Measurements from ENCODE around the gene GPR42.
"Not testable (repeated sequence)": the region's sequence is repeated elsewhere in the genome, so short reads cannot be mapped to it uniquely, and the experiment has no call there.

Gene GPR42

DNA sequence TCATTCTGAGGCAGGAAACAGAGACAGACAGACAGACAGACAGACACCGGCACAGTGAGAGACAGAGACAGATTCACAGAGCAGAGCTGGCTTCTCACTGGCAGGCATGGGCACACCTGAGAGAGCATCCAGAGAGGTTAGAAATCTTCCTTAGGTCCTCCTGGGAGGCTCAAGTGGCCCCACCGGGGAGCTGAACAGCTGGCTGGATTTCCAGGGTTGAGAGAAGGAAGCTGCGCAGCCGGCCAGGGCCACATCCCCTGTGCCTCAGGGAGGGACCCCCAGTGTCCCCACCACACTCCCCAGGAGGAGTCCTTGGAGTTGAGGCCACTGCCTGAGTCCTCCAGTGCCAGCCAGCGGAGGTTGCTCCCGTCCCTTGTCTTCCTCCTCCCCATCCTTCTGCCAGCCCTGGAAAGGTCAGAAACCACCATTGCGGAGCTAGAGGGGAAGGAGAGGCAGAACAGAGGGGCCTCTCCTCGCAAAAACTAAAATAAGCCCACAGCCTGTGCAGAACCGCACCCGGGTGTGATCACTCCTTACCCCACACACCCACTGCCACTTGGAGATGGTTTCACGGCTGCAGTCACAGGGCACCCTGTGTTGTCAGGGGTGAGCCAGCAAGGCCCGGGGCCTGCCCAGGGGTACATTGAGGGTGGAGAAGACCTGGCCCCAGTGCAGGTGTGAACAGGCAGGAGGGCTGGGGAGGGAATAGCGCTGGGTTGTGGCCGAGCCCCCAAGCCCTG, 8.4 kb upstream of the GPR42 start:
- no peak for DNase-seq (ENCODE audit: low read depth in 3 of 3, low spot score in 1 of 3)

DNA sequence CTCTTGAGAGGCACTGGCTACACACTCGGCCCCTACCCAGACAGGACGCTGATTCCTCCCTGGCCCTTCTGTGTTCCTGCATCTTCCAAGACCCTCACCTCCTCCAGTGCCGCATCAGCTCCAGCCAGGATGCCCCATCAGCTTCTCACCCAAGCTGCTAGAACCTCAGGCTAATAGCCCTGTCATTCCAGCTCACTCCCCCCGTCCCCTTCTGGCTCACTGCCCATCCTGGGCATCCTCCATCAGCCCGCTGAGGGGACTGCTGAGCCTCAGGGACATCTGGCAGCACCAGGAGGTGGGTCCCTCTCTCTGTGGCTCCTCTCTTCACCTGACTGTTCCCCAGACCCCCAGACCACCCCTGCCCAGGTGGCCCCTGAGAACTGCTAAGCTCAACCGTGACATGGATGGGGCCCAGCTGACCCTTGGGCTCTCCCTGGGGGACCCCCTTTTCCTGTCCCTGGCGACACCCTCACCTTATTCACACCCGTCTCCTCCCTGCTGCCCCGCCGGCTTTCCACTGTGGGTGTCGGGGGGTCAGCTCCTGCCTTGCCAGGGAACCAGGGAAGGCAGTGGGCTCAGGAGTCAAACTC, 7.8 kb upstream of the GPR42 start:
- DNase-seq (ENCODE audit: low read depth in 3 of 3, low spot score in 1 of 3): no peak

DNA sequence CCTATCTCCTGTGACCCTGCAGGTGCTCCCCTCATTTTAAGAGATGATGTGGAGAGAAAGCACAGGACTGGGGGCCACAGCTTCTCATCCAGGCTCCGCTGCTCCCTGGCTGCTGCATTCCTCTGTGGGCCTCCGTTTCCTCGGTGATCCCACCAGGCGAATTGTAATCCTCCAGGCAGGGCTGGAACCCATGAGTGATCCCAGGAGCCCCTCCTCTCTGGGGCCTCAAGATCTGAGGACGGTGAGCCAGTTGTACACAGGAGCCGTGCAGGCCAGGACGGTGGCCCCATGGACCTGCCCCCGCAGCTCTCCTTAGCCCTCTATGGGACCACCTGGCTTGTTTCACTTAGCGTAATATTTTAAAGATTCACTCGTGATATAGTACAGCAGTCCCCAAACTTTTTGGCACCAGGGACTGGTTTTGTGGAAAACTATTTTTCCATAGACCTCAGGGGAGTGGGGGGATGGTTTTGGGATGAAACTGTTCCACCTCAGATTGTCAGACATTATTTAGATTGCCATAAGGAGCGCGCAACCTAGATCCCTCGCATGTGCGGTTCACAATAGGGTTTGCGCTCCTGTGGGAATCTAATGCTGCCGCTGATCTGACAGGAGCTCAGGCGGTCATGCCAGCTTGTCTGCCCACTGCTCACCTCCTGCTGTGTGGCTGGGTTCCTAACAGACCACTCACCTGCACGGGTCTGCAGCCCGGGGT, 7.0 kb upstream of the GPR42 start:
- no peak for DNase-seq (ENCODE audit: low read depth in 3 of 3, low spot score in 1 of 3)

DNA sequence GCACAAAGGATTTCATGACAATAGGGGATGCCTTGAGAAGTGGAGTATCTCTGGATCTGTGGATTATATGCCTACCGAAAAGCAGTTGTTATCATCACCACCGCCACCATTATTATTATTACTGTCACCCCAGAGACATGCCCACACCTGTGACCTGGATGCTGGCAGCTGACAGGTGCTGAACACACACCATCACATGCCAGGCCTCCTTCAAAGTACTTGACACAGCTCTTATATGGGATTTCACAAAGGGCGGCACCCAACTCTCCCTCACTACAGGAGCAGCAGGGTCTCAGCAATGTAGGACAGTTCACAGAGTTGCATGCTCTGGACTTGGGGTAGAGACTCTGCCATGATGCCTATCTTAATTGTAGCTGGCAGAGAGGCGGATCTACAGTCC, 5.6 kb upstream of the GPR42 start:
- no peak for DNase-seq (ENCODE audit: low read depth in 3 of 3, low spot score in 1 of 3)

DNA sequence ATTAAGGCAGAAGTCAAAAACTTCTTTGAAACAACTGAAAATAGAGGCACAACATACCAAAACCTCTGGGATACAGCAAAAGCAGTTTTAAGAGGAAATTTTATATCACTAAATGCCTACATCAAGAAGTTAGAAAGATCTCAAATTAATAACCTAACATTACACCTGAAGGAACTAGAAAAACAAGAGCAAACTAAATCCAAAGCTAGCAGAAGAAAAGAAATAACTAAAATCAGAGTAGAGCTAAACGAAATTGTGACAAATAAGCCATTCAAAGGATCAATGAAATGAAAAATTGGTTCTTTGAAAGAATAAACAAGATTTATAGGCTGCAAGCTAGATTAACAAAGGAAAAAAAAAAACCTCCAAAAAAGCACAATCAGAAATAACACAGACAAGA, 2.5 kb upstream of the GPR42 start:
- DNase-seq (ENCODE audit: low read depth in 3 of 3, low spot score in 1 of 3): no peak

DNA sequence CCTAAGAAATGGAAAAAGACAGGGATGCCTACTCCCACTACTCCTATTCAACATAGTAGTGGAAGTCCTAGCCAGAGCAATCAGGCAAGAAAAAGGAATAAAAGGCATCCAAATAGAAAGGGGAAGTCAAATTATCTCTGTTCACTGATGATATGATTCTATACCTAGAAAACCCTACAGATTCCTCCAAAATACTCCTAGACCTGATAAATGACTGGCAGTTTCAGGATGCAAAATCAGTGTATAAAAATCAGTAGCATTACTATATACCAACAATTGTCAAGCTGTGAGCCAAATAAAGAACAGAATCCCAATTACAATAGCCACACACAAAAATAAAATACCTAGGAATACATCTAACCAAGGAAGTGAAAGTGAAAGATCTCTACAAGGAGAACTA, 1.3 kb upstream of the GPR42 start:
- no peak for DNase-seq (ENCODE audit: low read depth in 3 of 3, low spot score in 1 of 3)

DNA sequence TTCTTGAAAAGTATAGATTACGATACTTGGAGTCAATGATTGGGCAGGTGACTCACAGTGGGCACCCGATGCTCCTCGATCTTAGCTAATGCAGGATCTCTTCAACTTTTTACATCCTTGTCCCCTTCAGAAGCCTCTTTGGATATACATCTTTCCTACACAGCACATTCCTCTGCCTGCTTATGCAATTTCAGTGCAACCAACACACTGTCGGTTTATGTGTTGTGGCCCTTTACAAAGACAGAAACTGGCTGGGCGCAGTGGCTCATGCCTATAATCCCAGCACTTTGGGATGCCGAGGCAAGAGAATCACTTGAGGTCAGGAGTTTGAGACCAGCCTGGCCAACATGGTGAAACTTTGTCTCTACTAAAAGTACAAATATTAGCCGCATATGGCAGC, 2.6 kb downstream of the GPR42 start:
- no peak for DNase-seq (ENCODE audit: low read depth in 3 of 3, low spot score in 1 of 3)

DNA sequence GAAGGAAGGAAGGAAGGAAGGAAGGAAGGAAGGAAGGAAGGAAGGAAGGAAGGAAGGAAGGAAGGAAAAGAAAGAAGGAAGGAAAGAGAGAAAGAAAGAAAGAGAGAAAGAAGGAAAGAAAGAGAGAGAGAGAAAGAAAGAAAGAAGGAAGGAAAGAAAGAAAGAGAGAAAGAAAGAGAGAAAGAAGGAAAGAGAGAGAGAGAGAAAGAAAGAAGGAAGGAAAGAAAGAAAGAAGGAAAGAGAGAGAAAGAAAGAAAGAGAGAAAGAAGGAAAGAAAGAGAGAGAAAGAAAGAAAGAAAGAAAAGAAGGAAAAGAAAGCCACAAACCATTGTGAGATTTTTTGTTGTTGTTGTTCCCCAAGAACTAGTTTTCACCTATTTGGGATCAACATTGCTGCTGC, 3.2 kb downstream of the GPR42 start:
- not testable (repeated sequence) for DNase-seq (ENCODE audit: low read depth in 3 of 3, low spot score in 1 of 3)

DNA sequence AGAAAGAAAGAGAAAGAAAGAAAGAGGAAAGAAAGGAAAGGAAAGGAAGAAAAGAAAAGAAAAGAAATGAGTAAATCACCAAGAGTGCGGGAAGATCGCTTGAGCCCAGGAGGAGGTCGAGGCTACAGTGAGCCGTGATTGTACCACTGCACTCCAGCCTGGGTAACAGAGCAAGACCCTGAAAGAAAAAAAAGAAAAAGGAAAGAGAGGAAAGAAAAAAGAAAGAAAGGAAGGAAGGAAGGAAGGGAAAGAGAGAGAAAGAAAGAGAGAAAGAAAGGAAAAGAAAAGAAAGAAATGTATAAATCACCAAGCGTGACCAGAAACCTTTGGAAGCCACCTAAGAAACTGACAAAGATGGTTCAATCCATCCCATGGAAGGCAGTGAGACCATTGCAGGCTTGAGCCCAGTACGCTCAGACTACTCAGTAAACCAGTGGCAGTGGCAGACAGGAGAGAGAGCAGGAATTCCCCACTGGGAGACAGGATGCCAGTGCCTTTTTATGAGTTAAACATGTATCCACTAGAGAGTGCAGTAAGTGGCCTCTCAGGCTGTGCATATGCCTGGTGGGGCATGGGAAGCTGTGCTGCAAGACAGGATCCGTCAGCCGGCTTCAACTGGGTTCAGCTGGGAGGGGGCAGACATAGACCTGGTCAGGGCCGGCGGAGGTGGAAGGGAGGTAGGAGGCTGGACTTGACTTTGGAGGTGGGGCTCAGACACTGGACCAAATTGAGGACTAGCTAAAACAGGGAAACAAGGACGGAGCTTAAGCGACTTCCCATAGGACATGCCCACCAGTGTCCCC, 4.8 kb downstream of the GPR42 start:
- DNase-seq (ENCODE audit: low read depth in 3 of 3, low spot score in 1 of 3): no peak

DNA sequence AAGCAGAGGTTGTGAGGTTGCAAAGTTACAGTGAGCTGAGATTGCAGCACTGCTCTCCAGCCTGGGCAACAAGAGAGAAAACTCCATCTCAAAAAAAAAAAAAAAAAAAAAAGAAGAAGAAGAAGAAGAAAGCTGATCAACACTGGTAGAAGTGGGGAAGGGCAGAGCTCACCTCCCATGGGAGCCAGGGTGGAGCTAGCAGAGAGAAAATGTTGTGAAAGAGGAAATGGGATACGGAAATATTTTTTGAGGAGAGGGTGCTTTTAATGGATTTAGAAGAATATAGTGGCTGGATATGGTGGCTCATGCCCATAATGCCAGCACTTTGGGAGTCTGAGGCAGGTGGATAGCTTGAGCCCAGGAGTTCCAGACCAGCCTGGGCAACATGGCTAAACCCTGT, 6.8 kb downstream of the GPR42 start:
- no peak for DNase-seq (ENCODE audit: low read depth in 3 of 3, low spot score in 1 of 3)

DNA sequence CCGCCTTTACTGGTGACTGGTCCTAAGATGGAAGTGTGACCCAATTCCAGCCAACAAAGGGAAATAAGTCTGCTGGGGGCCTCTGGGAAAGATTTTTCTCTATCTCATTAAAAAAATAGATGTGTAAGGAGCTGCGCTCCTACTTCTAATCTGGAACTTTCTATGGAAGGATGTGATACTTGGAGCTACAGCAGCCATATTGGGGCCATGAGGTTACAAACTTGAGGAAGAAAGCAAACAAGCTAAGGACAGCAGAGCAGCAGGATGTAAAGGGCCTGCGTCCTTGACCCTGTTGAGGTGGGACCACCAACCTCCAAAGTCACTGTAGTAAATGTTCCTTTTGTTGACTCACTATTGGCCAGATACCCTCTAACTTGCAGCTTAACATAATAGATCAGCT, 7.5 kb downstream of the GPR42 start:
- DNase-seq (ENCODE audit: low read depth in 3 of 3, low spot score in 1 of 3): no peak

DNA sequence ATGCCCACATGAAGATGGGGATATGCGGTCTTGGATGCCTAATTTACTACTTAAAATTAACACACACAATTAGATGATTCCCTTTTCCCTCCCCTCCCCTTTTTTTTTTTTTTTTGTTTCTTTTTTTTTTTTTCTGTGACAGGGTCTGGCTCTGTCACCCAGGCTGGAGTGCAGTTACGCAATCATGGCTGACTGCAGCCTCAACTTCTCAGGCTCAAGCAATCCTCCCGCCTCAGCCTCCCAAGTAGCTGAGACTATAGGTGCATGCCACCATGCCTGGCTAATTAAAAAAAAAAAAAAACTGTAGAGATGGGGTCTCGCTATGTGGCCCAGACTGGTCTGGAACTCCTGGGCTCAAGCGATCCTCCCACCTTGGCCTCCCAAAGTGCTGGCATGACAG, 8.7 kb downstream of the GPR42 start:
- not testable (repeated sequence) for DNase-seq (ENCODE audit: low read depth in 3 of 3, low spot score in 1 of 3)

DNA sequence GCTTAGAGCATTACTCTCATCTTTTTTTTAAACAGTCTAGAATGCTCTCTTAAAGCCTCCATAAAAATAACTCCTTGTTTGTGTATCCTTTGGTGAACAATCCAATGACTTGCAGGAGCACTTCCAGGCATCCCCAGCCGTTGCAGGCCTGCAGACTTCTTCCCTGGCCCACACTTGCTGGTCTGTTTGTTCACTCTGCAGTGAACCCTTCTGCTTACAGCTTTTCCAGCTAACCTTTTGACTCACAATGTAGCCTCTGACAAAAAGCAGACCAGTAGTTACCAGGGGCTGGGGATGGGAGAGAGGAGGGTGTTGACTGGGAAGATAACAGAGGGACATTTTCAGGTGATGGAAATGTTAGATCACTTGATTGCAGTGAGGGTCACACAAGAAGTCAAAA, 9.1 kb downstream of the GPR42 start:
- no peak for DNase-seq (ENCODE audit: low read depth in 3 of 3, low spot score in 1 of 3)

DNA sequence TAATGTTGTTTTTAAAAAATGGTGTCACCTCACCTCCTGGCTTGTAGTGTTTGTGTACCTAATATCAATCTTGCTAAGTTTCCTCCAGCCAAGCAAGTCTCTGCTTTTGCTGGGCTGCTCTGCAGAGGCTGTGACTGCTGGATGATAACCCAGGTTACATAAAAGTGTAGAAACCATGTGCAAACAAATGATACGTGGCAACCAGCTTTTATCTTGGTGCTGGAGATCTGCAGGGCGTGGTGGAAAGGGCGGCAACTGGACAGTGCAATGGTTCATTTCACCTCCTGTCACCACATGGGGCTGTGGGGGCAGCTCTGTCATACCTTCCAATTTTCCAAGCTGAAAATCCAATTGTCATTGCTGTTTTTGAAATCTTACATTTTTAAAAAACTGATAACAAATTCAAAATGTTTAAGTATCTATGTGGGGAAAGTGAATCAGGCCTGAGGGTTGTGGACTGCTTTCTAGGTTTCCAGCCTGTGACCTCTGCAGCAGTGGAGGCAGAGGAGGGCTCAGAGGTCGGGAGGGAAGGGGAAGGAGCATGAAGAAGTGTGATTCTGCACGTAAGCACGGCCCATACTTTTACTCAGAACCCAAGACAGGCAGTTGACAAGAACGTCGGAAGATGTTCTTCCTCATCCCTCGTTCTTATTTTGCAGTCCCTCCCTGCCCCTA, 9.7 kb downstream of the GPR42 start:
- DNase-seq (ENCODE audit: low read depth in 3 of 3, low spot score in 1 of 3): no peak

DNA sequence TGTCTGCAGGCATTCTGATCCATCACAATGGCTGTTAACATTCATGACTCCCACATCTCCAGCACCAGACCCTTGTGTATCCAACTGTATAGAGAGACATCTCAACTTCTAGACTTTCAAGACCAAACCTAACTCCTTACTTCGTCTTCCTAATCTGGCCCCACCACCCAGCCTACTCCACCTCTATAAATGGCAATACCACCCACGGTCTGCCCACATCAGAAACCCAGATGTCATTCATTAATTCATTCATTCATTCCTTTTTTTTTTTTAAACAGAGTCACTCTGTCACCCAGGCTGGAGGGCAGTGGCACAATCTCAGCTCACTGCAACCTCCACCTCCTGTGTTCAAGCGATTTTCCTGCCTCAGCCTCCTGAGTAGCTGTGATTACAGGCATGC, 10.4 kb downstream of the GPR42 start:
- DNase-seq (ENCODE audit: low read depth in 3 of 3, low spot score in 1 of 3): no peak

DNA sequence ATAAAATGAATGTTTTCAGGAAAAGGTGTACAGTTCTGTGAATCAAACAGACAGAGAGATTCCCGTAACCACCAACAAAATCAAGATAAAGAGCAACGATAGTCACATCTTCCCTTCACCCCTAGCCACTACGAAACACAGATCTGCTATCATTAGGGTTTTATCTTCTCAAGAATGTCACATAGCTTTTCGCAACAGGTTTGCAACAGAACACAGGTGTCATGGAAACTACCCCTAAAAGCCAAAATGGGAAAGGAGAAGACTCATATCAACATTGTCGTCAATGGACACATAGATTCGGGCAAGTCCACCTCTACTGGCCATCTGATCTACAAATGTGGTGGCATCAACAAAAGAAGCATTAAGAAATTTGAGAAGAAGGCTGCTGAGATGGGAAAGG, 11.1 kb downstream of the GPR42 start:
- DNase-seq (ENCODE audit: low read depth in 3 of 3, low spot score in 1 of 3): no peak

DNA sequence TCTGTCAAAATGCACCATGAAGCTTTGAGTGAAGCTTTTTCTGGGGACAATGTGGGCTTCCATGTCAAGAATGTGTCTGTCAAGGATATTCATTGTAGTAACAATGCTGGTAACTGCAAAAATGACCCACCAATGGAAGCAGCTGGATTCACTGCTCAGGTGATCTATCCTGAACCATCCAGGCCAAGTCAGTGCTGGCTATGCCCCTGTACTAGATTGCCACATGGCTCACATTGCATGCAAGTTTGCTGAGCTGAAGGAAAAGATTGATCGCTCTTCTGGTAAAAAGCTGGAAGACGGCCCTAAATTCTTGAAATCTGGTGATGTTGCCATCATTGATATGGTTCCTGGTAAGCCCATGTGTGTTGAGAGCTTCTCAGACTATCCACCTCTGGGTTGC, 12.7 kb downstream of the GPR42 start:
- no peak for DNase-seq (ENCODE audit: low read depth in 3 of 3, low spot score in 1 of 3)

DNA sequence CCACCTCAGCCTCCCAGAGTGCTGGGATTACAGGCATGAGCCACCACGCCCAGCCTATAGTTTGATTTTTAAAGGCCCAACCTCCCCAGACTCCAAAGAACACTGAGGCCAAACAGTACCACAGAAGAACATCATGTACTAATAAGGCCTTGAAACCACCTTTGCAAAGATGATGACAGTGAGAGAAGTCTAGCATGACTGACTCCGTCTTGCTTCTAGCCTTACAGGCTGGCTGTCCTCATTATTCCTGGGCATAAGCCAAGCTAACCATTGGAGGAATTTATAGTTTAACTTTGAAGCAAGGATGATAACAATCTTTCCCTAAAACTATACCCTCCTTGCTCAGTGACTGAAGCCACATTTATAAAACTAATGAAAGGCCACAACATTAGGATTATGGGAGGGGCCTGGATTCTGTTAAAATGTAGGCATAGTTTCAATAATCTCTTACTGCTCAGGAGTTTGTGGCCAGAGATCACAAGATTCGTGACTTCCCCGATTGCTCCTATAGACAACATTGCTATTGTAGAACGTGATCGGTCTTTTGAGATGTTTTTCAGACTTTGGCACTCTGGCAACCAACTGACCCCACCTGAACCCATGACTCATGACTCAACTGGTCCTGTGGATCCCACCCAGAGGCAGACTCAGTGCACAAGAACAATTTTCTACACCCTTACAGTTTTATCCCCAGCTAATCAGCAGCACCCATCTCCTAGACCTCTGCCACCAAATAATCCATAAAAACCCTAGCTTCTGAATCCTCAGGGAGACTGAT, 17.6 kb downstream of the GPR42 start:
- no peak for DNase-seq (ENCODE audit: low read depth in 3 of 3, low spot score in 1 of 3)

DNA sequence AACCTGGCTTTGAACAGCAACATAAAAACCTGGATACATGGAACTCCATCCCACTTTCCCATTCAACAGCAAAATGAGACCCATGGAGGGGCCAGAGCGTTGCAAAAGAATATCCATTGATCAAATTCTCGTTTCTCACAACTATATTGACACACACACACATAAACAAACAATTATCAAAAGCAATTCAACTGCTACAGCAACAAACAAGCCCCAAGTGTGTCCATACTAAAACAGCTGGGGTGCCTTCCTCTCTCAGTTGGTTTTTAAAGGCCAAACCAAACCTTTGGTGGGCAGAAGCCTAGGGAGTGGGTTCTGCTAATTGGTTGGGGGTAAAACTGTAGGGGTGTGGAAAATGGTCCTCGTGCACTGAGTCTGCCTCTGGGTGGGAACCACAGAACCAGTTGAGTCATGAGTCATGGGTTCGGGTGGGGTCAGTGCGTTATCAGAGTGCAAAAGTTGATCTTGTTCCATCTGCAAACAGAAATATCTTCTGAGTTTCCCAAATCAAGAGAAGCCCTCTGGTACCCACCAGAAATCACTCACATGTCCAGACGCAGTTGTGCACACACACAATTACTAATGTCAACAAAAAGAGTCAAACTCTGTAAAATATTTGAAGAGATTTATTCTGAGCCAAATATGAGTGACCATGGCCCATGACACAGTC, 18.5 kb downstream of the GPR42 start:
- no peak for DNase-seq (ENCODE audit: low read depth in 3 of 3, low spot score in 1 of 3)
